ENCODE measurements around the gene MYO5B. TPM values are rescaled to one million over a fixed set of nuclear protein-coding genes. Genes with fewer than 3 reads are reported as not detected.
A peak's percentile ranks its signal among the peaks of the same experiment; 100 is the strongest.

Gene MYO5B
- total RNA-seq, 2 donors from 2014 or later, result 106 to 132 TPM

DNA sequence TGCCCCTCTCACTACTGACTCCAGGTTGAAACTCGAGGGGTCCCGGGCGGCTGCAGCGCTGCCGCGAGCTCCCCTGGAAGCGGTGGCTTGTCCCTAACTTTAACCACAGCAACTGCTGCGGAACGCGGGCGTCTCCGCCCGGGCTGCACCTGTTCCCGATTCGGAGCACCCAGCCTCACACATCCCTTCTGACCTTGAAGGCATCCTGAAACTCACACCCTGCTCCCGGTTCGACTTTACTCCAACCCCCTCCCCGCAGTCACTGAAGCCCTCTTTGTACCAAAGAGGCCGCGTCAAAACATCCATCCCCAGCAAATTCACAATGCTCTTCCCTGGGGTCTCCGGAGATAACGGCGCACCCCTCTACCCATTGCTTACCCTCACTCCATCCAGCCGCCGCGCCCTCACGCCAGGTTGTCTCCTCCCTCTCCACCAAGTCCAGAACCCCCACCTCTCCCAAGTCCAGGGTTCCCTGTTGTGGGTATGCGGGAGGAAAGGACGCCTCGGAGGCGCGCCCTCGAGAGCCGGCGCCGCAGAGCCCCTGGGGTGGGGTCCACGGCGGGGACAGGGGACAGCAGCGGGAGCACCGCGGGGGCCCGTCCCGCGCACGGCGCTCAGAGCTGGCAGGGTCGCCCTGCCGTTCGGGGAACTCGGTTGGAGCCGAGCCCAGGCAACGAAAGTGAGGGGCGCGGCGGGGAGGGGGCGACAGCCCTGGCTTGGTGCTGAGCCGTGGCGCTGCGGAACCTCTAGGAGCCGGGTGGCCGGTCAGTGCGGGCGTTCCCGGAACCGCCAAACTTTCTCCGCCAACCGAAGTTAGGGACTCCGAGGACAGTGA lies 934 bp downstream of the MYO5B start:
- Histone ChIP-seq H3K36me3 (no peaks in the 10 kb centered on the region), H3K27me3 (peaks cover 12% of the 10 kb centered on the region), H3K4me1 (no peaks in the 10 kb centered on the region), H3K27ac (peak overlapping the region; percentile 74), H3K4me3 (peak overlapping the region; percentile 55), H3K9ac (ENCODE audit: low read depth in 2 of 2, low read length in 2 of 2) (peak overlapping the region; percentile 84 to 89), H3K9me3 (no peaks in the 10 kb centered on the region)
- TF ChIP-seq, protein P1, sequence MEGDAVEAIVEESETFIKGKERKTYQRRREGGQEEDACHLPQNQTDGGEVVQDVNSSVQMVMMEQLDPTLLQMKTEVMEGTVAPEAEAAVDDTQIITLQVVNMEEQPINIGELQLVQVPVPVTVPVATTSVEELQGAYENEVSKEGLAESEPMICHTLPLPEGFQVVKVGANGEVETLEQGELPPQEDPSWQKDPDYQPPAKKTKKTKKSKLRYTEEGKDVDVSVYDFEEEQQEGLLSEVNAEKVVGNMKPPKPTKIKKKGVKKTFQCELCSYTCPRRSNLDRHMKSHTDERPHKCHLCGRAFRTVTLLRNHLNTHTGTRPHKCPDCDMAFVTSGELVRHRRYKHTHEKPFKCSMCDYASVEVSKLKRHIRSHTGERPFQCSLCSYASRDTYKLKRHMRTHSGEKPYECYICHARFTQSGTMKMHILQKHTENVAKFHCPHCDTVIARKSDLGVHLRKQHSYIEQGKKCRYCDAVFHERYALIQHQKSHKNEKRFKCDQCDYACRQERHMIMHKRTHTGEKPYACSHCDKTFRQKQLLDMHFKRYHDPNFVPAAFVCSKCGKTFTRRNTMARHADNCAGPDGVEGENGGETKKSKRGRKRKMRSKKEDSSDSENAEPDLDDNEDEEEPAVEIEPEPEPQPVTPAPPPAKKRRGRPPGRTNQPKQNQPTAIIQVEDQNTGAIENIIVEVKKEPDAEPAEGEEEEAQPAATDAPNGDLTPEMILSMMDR (IDR thresholded peaks at IDR 0.05), result no peak
- intact Hi-C loops (cut with DNase I), result no loop called here
- DNase-seq, result peak; percentile 55

DNA sequence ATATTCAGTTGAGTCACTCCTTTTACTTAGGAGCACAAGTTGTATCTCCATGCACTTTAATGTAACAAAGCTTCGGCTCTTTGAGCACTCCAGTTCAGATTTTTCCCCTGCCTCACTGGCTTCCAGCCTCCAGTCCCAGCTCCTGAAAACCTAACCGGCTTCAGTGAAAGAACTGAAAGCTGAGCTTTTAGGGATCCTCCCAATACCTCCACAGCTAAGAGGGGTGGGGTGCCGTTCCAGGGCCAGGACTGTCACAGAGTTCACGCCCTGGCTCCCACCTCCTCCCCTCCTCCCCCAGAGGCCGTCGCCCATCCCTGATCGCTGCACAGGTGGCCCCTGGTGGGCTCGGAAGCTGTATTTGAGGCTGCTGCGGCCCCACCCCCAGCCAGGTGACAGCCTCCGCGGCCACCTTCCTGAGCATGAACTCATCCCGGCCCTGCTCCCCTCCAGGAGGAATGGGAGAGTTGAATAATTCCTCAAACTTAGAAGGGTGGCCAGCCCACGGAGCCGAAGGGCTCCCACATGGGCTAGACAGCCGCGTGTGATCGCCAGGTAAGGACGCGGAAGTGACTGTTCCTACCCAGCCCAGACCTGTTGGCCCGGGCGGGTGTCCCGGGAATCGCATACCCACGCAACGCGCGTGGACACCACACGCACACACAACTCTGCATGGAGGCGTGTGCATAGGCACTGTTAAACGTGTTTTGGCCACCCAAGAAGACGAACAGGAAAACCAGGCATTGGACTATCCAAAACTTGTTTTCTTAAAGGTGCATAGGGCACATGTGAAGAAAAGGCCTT lies 1.8 kb downstream of the MYO5B start:
- Histone ChIP-seq H3K4me3 (peak overlapping the region; percentile 55), H3K36me3 (no peaks in the 10 kb centered on the region), H3K9ac (ENCODE audit: low read depth in 2 of 2, low read length in 2 of 2) (peak overlapping the region; percentile 84 to 89), H3K27ac (peak overlapping the region; percentile 74), H3K27me3 (peaks cover 12% of the 10 kb centered on the region), H3K4me1 (no peaks in the 10 kb centered on the region), H3K9me3 (no peaks in the 10 kb centered on the region)
- TF ChIP-seq, protein P1 (IDR thresholded peaks at IDR 0.05), result no peak
- peak; percentile 51 for DNase-seq
- intact Hi-C loops (cut with DNase I), result no loop called here

DNA sequence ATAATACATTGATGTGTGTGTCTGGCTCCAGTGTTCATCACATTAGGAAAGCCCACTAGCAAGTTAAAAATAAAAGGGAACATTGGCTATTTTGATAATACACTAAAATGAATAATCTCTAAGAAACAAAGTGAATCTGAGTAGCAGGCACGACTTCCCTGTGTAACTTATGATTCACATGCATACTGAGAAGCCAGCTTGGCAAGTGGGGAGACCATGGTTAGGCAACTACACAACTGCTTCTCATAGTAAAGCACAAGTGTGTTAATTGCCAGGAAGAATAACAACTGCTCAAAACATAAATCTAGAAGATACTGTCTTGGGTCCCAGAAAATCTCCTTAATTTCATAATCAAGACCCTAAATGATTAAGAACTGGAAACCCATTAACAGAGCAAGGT lies 4.0 kb downstream of the MYO5B start:
- no peak overlapping the region for H3K4me3 ChIP-seq
- H3K9ac ChIP-seq (ENCODE audit: low read depth in 2 of 2, low read length in 2 of 2), result no peak overlapping the region
- no peak overlapping the region for H3K27ac ChIP-seq
- H3K4me1 ChIP-seq, result no peaks in the 10 kb centered on the region
- peaks cover 12% of the 10 kb centered on the region for H3K27me3 ChIP-seq
- no peaks in the 10 kb centered on the region for H3K36me3 ChIP-seq
- TF ChIP-seq, protein P1 (IDR thresholded peaks at IDR 0.05), result no peak
- intact Hi-C loops (cut with DNase I), result no loop called here
- no peak for DNase-seq
- no peaks in the 10 kb centered on the region for H3K9me3 ChIP-seq

DNA sequence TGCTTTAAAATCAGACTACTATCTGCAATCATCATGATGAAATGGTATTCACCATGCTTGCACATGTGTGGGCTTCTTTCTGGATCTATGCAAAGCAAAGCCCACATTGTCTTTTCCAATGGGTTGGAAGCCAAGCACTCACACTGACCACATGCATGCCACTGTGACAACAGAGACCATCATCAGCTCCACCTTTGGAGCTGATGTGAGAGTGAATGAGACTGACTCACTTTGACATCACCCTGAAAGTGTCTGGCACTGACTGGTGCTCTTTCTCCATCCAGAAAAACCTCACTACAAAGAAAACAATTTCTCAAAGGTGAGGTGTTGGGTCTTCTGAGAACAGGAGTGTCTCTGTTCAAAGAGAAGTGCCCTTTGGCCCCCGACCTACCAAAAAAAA lies 4.7 kb downstream of the MYO5B start:
- DNase-seq, result no peak
- TF ChIP-seq, protein P1 (IDR thresholded peaks at IDR 0.05), result no peak
- H3K4me1 ChIP-seq, result no peaks in the 10 kb centered on the region
- H3K4me3 ChIP-seq, result no peak overlapping the region
- peaks cover 12% of the 10 kb centered on the region for H3K27me3 ChIP-seq
- no peak overlapping the region for H3K9ac ChIP-seq (ENCODE audit: low read depth in 2 of 2, low read length in 2 of 2)
- no peaks in the 10 kb centered on the region for H3K36me3 ChIP-seq
- H3K9me3 ChIP-seq, result no peaks in the 10 kb centered on the region
- intact Hi-C loops (cut with DNase I), result no loop called here
- no peak overlapping the region for H3K27ac ChIP-seq

GRCh38 chr18:50189160-50189559 lies 5.8 kb downstream of the MYO5B start:
- no peak overlapping the region for H3K4me3 ChIP-seq
- no peaks in the 10 kb centered on the region for H3K36me3 ChIP-seq
- no peak overlapping the region for H3K27ac ChIP-seq
- intact Hi-C loops (cut with DNase I), result no loop called here
- DNase-seq, result no peak
- TF ChIP-seq, protein P1 (IDR thresholded peaks at IDR 0.05), result no peak
- H3K9ac ChIP-seq (ENCODE audit: low read depth in 2 of 2, low read length in 2 of 2), result no peak overlapping the region
- H3K27me3 ChIP-seq, result peaks cover 4% of the 10 kb centered on the region
- H3K9me3 ChIP-seq, result no peaks in the 10 kb centered on the region
- H3K4me1 ChIP-seq, result no peaks in the 10 kb centered on the region

Data from colonic mucosa (tissue), 4 donors.